Choroid plexus epithelial cell (primary cell): ENCODE measurements around the gene ATM.
A peak's percentile ranks its signal among the peaks of the same experiment; 100 is the strongest.

Experiments used
- DNase-seq: peaks from one replicate; pipeline ENCODE4 v3.0.0-alpha.2; 2010; ENCODE audit warnings: low read depth
- H3K4me3 ChIP-seq: 2 replicates; pipeline ENCODE4 v1.5.1; 2011; ENCODE audit warnings: low read depth, mild to moderate bottlenecking, control low read depth, low read length, moderate library complexity
- TF ChIP-seq, protein P1 (sequence below): conservative IDR thresholded peaks from 2 replicates; pipeline ENCODE4 v1.5.1; 2011; ENCODE audit warnings: low read depth, mild to moderate bottlenecking, control low read depth, inconsistent platforms, low read length, moderate library complexity

Gene ATM

GRCh38 chr11:108220721-108221336 is 2.0 kb upstream of the ATM start:
- TF ChIP-seq, protein P1, sequence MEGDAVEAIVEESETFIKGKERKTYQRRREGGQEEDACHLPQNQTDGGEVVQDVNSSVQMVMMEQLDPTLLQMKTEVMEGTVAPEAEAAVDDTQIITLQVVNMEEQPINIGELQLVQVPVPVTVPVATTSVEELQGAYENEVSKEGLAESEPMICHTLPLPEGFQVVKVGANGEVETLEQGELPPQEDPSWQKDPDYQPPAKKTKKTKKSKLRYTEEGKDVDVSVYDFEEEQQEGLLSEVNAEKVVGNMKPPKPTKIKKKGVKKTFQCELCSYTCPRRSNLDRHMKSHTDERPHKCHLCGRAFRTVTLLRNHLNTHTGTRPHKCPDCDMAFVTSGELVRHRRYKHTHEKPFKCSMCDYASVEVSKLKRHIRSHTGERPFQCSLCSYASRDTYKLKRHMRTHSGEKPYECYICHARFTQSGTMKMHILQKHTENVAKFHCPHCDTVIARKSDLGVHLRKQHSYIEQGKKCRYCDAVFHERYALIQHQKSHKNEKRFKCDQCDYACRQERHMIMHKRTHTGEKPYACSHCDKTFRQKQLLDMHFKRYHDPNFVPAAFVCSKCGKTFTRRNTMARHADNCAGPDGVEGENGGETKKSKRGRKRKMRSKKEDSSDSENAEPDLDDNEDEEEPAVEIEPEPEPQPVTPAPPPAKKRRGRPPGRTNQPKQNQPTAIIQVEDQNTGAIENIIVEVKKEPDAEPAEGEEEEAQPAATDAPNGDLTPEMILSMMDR: peak; percentile 21
- H3K4me3 ChIP-seq: peak overlapping the region; percentile 87
- peak; percentile 28 for DNase-seq

- peak overlapping the region; percentile 87 for H3K4me3 ChIP-seq
- TF ChIP-seq, protein P1: no peak
- peak; percentile 57 for DNase-seq
Measured at GRCh38 chr11:108221371-108221770, 1.5 kb upstream of the ATM start.

GRCh38 chr11:108221911-108222573 is 825 bp upstream of the ATM start:
- DNase-seq: no peak
- H3K4me3 ChIP-seq: peak overlapping the region; percentile 87

GRCh38 chr11:108223348-108224149 is 682 bp downstream of the ATM start:
- DNase-seq: peak; percentile 38
- peak overlapping the region; percentile 92 for H3K4me3 ChIP-seq
- TF ChIP-seq, protein P1: no peak

More at GRCh38 chr11:108221911-108222573, 825 bp upstream of the ATM start:
- TF ChIP-seq, protein P1: no peak

DNA sequence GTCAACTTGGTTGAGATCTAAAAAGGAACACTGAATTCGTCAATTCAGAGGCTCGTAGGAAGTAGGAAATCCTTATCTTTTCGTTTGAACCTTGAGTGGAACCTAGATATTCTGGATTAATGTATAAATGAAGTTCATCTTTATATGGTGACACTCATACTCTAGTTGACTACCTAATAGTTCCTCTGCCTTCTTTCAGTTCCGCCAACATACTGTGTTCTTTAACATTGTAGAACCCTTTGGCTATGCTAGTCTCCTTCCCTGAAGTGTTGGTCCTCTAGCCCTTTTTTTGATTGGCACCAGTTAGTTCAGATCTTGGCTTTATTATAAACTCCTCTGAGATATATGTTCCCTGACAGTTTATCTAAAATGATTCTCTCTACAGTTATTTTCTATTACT is 1.5 kb downstream of the ATM start:
- H3K4me3 ChIP-seq: peak overlapping the region; percentile 92
- DNase-seq: no peak
- TF ChIP-seq, protein P1: no peak

DNA sequence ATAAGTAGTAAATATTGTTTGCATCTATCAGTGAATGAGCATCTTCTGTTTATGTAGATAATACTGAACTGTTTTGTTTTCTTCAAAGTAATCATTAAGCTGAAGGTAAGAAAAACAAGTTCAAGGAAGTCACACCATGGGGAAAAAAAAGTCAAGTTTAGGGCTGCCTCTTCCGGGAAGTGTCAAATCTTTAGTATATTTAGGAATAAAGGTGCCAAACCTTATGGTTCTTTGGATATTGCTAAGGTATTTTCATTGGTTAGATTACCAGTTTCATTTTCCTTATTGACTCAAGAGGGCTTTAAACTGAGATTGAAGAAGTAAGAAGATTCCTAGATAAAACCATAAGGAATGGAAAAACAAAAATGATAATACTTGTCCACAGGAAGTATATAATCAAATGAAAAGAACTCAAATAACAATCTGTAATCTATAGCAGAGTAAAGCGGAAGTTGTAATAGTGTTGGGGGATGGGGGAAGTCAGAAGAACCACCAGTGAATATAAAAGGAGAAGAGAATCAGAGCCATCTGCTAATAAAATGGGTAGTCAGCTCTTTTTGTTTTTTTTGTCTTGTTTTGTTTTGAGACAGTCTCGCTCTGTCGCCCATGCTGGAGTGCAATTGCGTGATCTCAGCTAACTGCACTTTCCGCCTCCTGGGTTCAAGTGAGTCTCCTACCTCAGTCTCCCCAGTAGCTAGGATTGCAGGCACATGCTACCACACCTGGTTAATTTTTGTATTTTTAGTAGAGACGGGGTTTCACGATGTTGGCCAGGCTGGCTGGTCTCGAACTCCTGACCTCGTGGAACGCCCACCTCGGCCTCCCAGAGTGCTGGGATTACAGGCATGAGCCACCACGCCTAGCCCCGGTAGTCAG is 2.3 kb downstream of the ATM start:
- H3K4me3 ChIP-seq: no peak overlapping the region
- TF ChIP-seq, protein P1: no peak
- no peak for DNase-seq
